GM12878 (cell line): ENCODE measurements around the gene PDE11A. TPM values are rescaled to one million over a fixed set of nuclear protein-coding genes. Genes with fewer than 3 reads are reported as not detected.

Experiments used
- ATAC-seq: fragments of 200-7000 bp; cut with Tn5 transposase; 3 replicates; pipeline ENCODE4 v1.9.1; 2020; ENCODE audit warnings: mild to moderate bottlenecking, moderate library complexity
- BruUV-seq: library from RNA; stranded (reverse); fragments of 400-500 nt; replicated peaks from 2 replicates; lab custom pipeline; 2021; lab: Mats Ljungman, UMichigan
- CTCF ChIA-PET: fragments of 300-600 bp; sonication (Branson Sonifier 250); formaldehyde crosslinking; extraction: SDS; loops from one replicate; lab custom pipeline; 2021; ENCODE audit warnings: inconsistent platforms; lab: Yijun Ruan, JAX
- POLR2A ChIA-PET: fragments of 350-600 bp; formaldehyde crosslinking; extraction: SDS; loops from one replicate; lab custom pipeline; 2021; ENCODE audit warnings: inconsistent platforms; lab: Charles Lee
- RAD21 ChIA-PET: fragments of 300-600 bp; sonication (Branson Sonifier 250); formaldehyde crosslinking; loops from one replicate; lab custom pipeline; 2023; ENCODE audit warnings: antibody characterized with exemption; ENCODE audit not compliant: unreplicated experiment; lab: Charles Lee
- SMC1A ChIA-PET: fragments of 300-600 bp; sonication (Branson Sonifier 250); formaldehyde crosslinking; loops from one replicate; lab custom pipeline; 2023; ENCODE audit not compliant: unreplicated experiment, uncharacterized antibody; lab: Charles Lee
- DNase-seq: peaks from one replicate; pipeline ENCODE4 v3.0.0-alpha.2; 2011; ENCODE audit warnings: low read depth, low spot score
- FAIRE-seq: peaks from 3 replicates; lab custom pipeline; 2011; peaks lifted over from hg19 to GRCh38; lab: Jason Lieb, UNC
- H2AFZ ChIP-seq: 2 replicates; pipeline ENCODE4 v1.6.0; 2011; ENCODE audit warnings: low read depth, low read length, control low read depth; ENCODE audit not compliant: control insufficient read depth
- H3K27ac ChIP-seq: 2 replicates; pipeline ENCODE4 v1.5.1; 2011; ENCODE audit warnings: control low read depth; ENCODE audit not compliant: control insufficient read depth, insufficient read depth
- H3K27me3 ChIP-seq, 2 experiments: replicated peaks in 1 of 2; 2 replicates each; pipeline versions ENCODE4 v1.6.0 to v1.6.1; 2011; ENCODE audit warnings: low read length in 1 of 2; ENCODE audit not compliant: control insufficient read depth in 2 of 2, insufficient read depth in 2 of 2
- H3K36me3 ChIP-seq, 2 experiments: 2 replicates each; pipeline ENCODE4 v1.5.1; 2011; ENCODE audit warnings: low read length in 1 of 2; ENCODE audit not compliant: control insufficient read depth in 2 of 2, insufficient read depth in 2 of 2
- H3K4me1 ChIP-seq: 2 replicates; pipeline ENCODE4 v1.6.1; 2011; ENCODE audit warnings: mild to moderate bottlenecking, low read length, moderate library complexity, mixed read lengths; ENCODE audit not compliant: control insufficient read depth, insufficient read depth
- H3K4me2 ChIP-seq: 2 replicates; pipeline ENCODE4 v1.6.0; 2011; ENCODE audit warnings: control low read depth; ENCODE audit not compliant: control insufficient read depth, insufficient read depth
- H3K4me3 ChIP-seq: fragments of 200-600 bp; sonication (generic); 2 replicates; pipeline ENCODE4 v1.5.1; 2016
- H3K79me2 ChIP-seq: 2 replicates; pipeline ENCODE4 v1.6.0; 2011; ENCODE audit warnings: low read length; ENCODE audit not compliant: control insufficient read depth, insufficient read depth
- H3K9ac ChIP-seq: 2 replicates; pipeline ENCODE4 v1.8.0; 2011; ENCODE audit warnings: low read length, control low read depth, mixed read lengths; ENCODE audit not compliant: control insufficient read depth, insufficient read depth
- H3K9me3 ChIP-seq: replicated peaks from 3 replicates; pipeline ENCODE4 v1.5.1; 2011; ENCODE audit warnings: mild to moderate bottlenecking, low read length; ENCODE audit not compliant: control insufficient read depth, insufficient read depth
- H4K20me1 ChIP-seq: 2 replicates; pipeline ENCODE4 v1.6.0; 2011; ENCODE audit not compliant: control insufficient read depth, insufficient read depth
- ASH2L ChIP-seq: fragments of 300-600, 200-600 bp; sonication (generic); IDR thresholded peaks from 2 replicates; pipeline ENCODE4 v1.6.1; 2017; ENCODE audit warnings: low read depth, mild to moderate bottlenecking, borderline replicate concordance
- CBFB ChIP-seq: IDR thresholded peaks from 2 replicates; pipeline ENCODE4 v1.6.1; 2016; ENCODE audit warnings: antibody characterized with exemption, low read depth
- CBX3 ChIP-seq: fragments of 200-600 bp; sonication (generic); IDR thresholded peaks from 2 replicates; pipeline ENCODE4 v1.6.1; 2016; ENCODE audit warnings: low read depth, borderline replicate concordance
- CHD2 ChIP-seq: IDR thresholded peaks from 2 replicates; pipeline ENCODE4 v1.6.1; 2011; ENCODE audit warnings: low read depth, low read length, improper control_type of control experiment, borderline replicate concordance
- CREB1 ChIP-seq: IDR thresholded peaks from 2 replicates; pipeline ENCODE4 v1.6.1; 2012; ENCODE audit warnings: low read depth, mild to moderate bottlenecking, inconsistent platforms
- FOXK2 ChIP-seq: fragments of 450-650 bp; IDR thresholded peaks from 2 replicates; pipeline ENCODE4 v1.6.1; 2017; ENCODE audit warnings: mild to moderate bottlenecking, moderate library complexity
- GATAD2B ChIP-seq: fragments of 450-650 bp; conservative IDR thresholded peaks from 2 replicates; pipeline ENCODE4 v1.6.1; 2017; ENCODE audit warnings: low read depth, mild to moderate bottlenecking, moderate library complexity
- JUND ChIP-seq: IDR thresholded peaks from 2 replicates; pipeline ENCODE4 v1.6.1; 2012; ENCODE audit warnings: low read depth, mild to moderate bottlenecking, low read length, improper control_type of control experiment, moderate library complexity
- NFXL1 ChIP-seq: fragments of 450-650 bp; IDR thresholded peaks from 2 replicates; pipeline ENCODE4 v1.6.1; 2017; ENCODE audit warnings: antibody characterized with exemption, mild to moderate bottlenecking, borderline replicate concordance
- NR2F1 ChIP-seq: fragments of 450-650 bp; conservative IDR thresholded peaks from 2 replicates; pipeline ENCODE4 v1.6.1; 2017; ENCODE audit warnings: mild to moderate bottlenecking
- POLR2A ChIP-seq: IDR thresholded peaks from 2 replicates; pipeline ENCODE4 v1.6.1; 2011; ENCODE audit warnings: low read depth, mild to moderate bottlenecking, low read length
- SP1 ChIP-seq: IDR thresholded peaks from one replicate; pipeline ENCODE4 v1.6.1; 2011; ENCODE audit warnings: low read depth, low read length
- SREBF1 ChIP-seq: IDR thresholded peaks from 2 replicates; pipeline ENCODE4 v1.6.1; 2012; ENCODE audit warnings: mild to moderate bottlenecking, low read length
- ZZZ3 ChIP-seq: IDR thresholded peaks from 2 replicates; pipeline ENCODE4 v1.6.1; 2011; ENCODE audit warnings: low read depth; ENCODE audit not compliant: control insufficient read depth, insufficient read length
- WGBS: methylation state at CpG from one replicate; pipeline ENCODE4 v1.1.6; 2016; ENCODE audit warnings: low lambda C conversion rate; ENCODE audit not compliant: insufficient replicate concordance, insufficient coverage; ENCODE audit errors: missing lambda C conversion rate; 5-methylcytosine and 5-hydroxymethylcytosine counted together
- in situ Hi-C: fragments of 300-500 bp; cut with MboI; formaldehyde crosslinking; loops from 9 replicates; pipeline ENCODE4 v1.14.3; 2018; ENCODE audit warnings: mixed read lengths
- intact Hi-C: fragments of 100-400 bp; cut with micrococcal nuclease; formaldehyde crosslinking; loops from one replicate; pipeline ENCODE4 v1.14.2; 2022; ENCODE audit not compliant: unreplicated experiment
- polyA plus RNA-seq, 11 experiments: library from polyadenylated mRNA; depleted of rRNA in 4 of 11; unstranded in 6 of 11; stranded (reverse) in 5 of 11; fragments of >200 nt; fragmentation: Nextera tagmentation in 4 of 11; fragmentation: Illumina TruSeq in 1 of 11; extraction: Ambion mirVana in 4 of 11; extraction: Trizol in 1 of 11; gene quantifications; 1 replicate in 1 of 11; 2 replicates in 10 of 11; pipeline versions ENCODE4 v1.2.1 to v1.2.3, GENCODE V29; 2011 to 2016; ENCODE audit warnings: inconsistent platforms in 2 of 11, missing spikeins in 2 of 11, low read depth in 1 of 11
- total RNA-seq, 4 experiments: library from RNA; depleted of rRNA in 3 of 4; stranded (reverse); fragments of >200 nt in 3 of 4; fragmentation: Illumina TruSeq in 1 of 4; extraction: Trizol in 1 of 4; gene quantifications; 2 replicates each; pipeline versions ENCODE4 v1.2.1 to v1.2.3, GENCODE V29; 2013 to 2021
- TF ChIP-seq, protein P1 (sequence below): fragments of 450-650 bp; IDR thresholded peaks from 2 replicates; pipeline ENCODE4 v1.6.1; 2018; ENCODE audit warnings: borderline replicate concordance, mild to moderate bottlenecking; ENCODE audit not compliant: partially characterized antibody
- TF ChIP-seq, protein P2 (sequence below): fragments of 450-650 bp; IDR thresholded peaks from 2 replicates; pipeline ENCODE4 v1.6.1; 2017; ENCODE audit warnings: borderline replicate concordance
- TF ChIP-seq, protein P3 (sequence below): fragments of 450-650 bp; IDR thresholded peaks from 2 replicates; pipeline ENCODE4 v1.6.1; 2016; ENCODE audit warnings: mild to moderate bottlenecking

PDE11A gene
- total and polyA plus RNA-seq, 10 of the 15 experiments (the other 5 are each of a cell fraction or from before 2014, with no cell fraction given), result 0.01 to 0.17 (median 0.06) TPM; not detected in 5

DNA sequence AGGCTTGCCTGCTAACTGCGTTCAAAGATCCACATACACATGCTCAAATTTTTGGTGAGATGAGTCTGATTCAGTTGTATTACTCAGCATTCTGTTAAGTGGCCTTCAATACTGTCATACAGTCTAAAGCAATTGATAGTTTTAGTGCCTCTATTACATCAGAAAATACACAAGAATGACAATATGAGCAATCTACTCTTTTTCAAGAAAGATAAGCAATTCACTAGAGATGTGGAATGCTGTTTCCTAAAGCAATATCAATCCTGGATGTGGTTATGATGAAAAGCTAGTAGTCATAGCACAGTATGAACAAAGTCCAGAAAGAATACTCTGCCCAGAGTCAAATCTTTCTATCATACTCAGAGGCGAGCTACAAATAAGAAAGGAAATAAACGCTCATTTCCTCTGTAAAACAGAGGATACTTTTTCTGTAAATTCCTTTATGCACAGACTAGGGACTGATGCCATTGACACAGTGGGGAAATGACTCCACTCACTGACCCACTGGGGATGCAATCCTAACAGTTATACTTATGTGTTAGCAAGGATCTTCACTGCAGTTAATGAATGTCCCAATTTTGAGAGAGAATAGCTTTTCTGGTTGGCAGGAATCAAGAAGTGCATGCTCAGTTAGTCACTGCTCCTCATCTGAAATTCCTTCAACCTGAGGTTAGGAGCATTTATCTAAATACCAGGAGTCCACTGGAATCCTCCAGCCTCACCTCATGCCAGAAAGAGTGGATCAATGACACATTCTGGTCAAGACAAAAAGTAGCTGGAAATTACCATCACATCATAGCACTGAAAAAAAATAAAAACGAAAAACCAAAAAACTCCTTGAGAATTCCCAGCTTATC is 83.3 kb downstream of the PDE11A start:
- Histone ChIP-seq H3K79me2 (no peaks in the 10 kb centered on the region), H3K4me1 (no peaks in the 10 kb centered on the region), H4K20me1 (no peaks in the 10 kb centered on the region), H3K36me3 (no peaks in the 10 kb centered on the region), H3K4me2 (no peak overlapping the region), H3K4me3 (no peak overlapping the region), H3K27me3 (no peaks in the 10 kb centered on the region), H3K9me3 (no peaks in the 10 kb centered on the region), H2AFZ (no peak overlapping the region), H3K9ac (no peak overlapping the region), H3K27ac (no peak overlapping the region)
- DNase-seq (no peak), FAIRE-seq (no peak), ATAC-seq (no peak)
- SMC1A ChIA-PET, result interaction anchor here (0.6 to 1.0 kb wide), 2 partner anchors 26 to 122 kb away, joined by 3 to 4 read pairs; no protein-coding TSS in a partner anchor
- in situ Hi-C loops, result no loop called here
- RAD21 ChIA-PET, result no interaction called here
- POLR2A ChIA-PET, result no interaction called here
- WGBS, result 9% methylated on average over 4 of the region's 4 CpGs
- BruUV-seq, result no TSS peak
- CTCF ChIA-PET, result interaction anchor here (1.2 kb wide), 1 partner anchor 9 kb away, joined by 3 read pairs; no protein-coding TSS in a partner anchor
- TF ChIP-seq, protein P1, sequence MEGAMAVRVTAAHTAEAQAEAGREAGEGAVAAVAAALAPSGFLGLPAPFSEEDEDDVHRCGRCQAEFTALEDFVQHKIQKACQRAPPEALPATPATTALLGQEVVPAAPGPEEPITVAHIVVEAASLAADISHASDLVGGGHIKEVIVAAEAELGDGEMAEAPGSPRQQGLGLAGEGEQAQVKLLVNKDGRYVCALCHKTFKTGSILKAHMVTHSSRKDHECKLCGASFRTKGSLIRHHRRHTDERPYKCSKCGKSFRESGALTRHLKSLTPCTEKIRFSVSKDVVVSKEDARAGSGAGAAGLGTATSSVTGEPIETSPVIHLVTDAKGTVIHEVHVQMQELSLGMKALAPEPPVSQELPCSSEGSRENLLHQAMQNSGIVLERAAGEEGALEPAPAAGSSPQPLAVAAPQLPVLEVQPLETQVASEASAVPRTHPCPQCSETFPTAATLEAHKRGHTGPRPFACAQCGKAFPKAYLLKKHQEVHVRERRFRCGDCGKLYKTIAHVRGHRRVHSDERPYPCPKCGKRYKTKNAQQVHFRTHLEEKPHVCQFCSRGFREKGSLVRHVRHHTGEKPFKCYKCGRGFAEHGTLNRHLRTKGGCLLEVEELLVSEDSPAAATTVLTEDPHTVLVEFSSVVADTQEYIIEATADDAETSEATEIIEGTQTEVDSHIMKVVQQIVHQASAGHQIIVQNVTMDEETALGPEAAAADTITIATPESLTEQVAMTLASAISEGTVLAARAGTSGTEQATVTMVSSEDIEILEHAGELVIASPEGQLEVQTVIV, result no peak
- TF ChIP-seq JUND (no peak), ZZZ3 (no peak), SREBF1 (no peak), FOXK2 (no peak), CBX3 (no peak), GATAD2B (no peak), SP1 (no peak), CREB1 (no peak), NFXL1 (no peak), CBFB (no peak), ASH2L (no peak), NR2F1 (no peak), CHD2 (no peak), POLR2A (no peak)
- TF ChIP-seq, protein P2, sequence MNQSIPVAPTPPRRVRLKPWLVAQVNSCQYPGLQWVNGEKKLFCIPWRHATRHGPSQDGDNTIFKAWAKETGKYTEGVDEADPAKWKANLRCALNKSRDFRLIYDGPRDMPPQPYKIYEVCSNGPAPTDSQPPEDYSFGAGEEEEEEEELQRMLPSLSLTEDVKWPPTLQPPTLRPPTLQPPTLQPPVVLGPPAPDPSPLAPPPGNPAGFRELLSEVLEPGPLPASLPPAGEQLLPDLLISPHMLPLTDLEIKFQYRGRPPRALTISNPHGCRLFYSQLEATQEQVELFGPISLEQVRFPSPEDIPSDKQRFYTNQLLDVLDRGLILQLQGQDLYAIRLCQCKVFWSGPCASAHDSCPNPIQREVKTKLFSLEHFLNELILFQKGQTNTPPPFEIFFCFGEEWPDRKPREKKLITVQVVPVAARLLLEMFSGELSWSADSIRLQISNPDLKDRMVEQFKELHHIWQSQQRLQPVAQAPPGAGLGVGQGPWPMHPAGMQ, result no peak
- TF ChIP-seq, protein P3, sequence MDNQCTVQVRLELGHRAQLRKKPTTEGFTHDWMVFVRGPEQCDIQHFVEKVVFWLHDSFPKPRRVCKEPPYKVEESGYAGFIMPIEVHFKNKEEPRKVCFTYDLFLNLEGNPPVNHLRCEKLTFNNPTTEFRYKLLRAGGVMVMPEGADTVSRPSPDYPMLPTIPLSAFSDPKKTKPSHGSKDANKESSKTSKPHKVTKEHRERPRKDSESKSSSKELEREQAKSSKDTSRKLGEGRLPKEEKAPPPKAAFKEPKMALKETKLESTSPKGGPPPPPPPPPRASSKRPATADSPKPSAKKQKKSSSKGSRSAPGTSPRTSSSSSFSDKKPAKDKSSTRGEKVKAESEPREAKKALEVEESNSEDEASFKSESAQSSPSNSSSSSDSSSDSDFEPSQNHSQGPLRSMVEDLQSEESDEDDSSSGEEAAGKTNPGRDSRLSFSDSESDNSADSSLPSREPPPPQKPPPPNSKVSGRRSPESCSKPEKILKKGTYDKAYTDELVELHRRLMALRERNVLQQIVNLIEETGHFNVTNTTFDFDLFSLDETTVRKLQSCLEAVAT, result no peak
- intact Hi-C loops, result no loop called here
